Measurements from ENCODE around the gene TCF23. TPM values are rescaled to one million over a fixed set of nuclear protein-coding genes. Genes with fewer than 3 reads are reported as not detected.

The TCF23 gene
- total and polyA plus RNA-seq, 2 experiments from 2014 or later, result 0.03 to 0.07 TPM

DNA sequence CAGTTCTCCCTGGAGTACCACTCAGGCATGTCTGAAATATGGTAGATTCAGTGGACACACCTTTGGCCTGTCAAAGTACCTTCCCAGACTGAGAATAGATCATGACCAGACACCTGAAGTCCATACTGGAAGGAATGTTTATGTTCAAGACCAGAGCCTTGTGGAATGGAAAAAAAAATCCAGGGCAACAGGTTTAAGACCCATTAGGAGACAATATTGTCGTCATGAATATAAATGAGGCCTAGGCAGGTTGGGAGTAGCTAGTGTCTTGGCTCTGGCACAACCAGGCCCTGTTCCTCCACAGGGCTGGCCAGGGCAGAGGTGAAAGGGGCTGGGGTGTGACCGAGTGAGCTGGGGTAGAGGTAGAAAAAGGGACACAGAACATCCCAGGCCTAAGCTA is 49.8 kb downstream of the TCF23 start:
- peaks cover 41% of the 10 kb centered on the region for H3K36me3 Mint-ChIP-seq (ENCODE audit: low read depth)

More for the DNA sequence above, 49.8 kb downstream of the TCF23 start:
- H4K20me1 ChIP-seq (replicated peaks; ENCODE audit: insufficient read depth), result no peaks in the 10 kb centered on the region; the same call in 1 of the 2 replicates
- Mint-ChIP-seq H3K4me1 (no peaks in the 10 kb centered on the region), H3K4me3 (no peak overlapping the region), H3K27ac (no peak overlapping the region), H3K27me3 (ENCODE audit: insufficient read depth, low read depth, poor library complexity) (no peaks in the 10 kb centered on the region), H3K9me3 (no peaks in the 10 kb centered on the region)
- H3K79me2 ChIP-seq (replicated peaks; ENCODE audit: insufficient read depth), result no peaks in the 10 kb centered on the region
- H3K9me2 ChIP-seq (ENCODE audit: insufficient read depth), result no peaks in the 10 kb centered on the region
- H3K36me3 ChIP-seq (ENCODE audit: insufficient read depth), result peaks cover 12% of the 10 kb centered on the region; the same call in 1 of the 2 replicates
- ATAC-seq (no peak; the same call in 2 of the 3 replicates), DNase-seq (ENCODE audit: low spot score) (no peak)
- no peaks in the 10 kb centered on the region for H3K27me3 ChIP-seq (ENCODE audit: insufficient read depth)
- no peak overlapping the region for H2AFZ ChIP-seq
- H3F3A ChIP-seq (replicated peaks; ENCODE audit: low read depth), result no peaks in the 10 kb centered on the region
- no peak overlapping the region for H3K4me3 ChIP-seq
- TF ChIP-seq, protein P1, sequence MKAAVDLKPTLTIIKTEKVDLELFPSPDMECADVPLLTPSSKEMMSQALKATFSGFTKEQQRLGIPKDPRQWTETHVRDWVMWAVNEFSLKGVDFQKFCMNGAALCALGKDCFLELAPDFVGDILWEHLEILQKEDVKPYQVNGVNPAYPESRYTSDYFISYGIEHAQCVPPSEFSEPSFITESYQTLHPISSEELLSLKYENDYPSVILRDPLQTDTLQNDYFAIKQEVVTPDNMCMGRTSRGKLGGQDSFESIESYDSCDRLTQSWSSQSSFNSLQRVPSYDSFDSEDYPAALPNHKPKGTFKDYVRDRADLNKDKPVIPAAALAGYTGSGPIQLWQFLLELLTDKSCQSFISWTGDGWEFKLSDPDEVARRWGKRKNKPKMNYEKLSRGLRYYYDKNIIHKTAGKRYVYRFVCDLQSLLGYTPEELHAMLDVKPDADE (IDR thresholded peaks at IDR 0.05), result no peak
- TF ChIP-seq CREB1 (CRISPR knock-in tag; IDR thresholded peaks at IDR 0.05; ENCODE audit: low read depth) (no peak), EZH2phosphoT487 (IDR thresholded peaks at IDR 0.05; ENCODE audit: unreplicated experiment) (no peak), JUNB (IDR thresholded peaks at IDR 0.05; ENCODE audit: unreplicated experiment) (no peak), ZNF114 (CRISPR knock-in tag; IDR thresholded peaks at IDR 0.05) (no peak), CTCF (conservative IDR thresholded peaks at IDR 0.05; ENCODE audit: low read depth in 2 of 2) (no peak), ZNF331 (CRISPR knock-in tag; IDR thresholded peaks at IDR 0.05; ENCODE audit: low read depth) (no peak), STAT1 (IDR thresholded peaks at IDR 0.05; ENCODE audit: unreplicated experiment) (no peak), NANOG (IDR thresholded peaks at IDR 0.05; ENCODE audit: borderline replicate concordance) (no peak), POLR2AphosphoS5 (IDR thresholded peaks at IDR 0.05; ENCODE audit: low read depth) (no peak)
- TF ChIP-seq, protein P2, sequence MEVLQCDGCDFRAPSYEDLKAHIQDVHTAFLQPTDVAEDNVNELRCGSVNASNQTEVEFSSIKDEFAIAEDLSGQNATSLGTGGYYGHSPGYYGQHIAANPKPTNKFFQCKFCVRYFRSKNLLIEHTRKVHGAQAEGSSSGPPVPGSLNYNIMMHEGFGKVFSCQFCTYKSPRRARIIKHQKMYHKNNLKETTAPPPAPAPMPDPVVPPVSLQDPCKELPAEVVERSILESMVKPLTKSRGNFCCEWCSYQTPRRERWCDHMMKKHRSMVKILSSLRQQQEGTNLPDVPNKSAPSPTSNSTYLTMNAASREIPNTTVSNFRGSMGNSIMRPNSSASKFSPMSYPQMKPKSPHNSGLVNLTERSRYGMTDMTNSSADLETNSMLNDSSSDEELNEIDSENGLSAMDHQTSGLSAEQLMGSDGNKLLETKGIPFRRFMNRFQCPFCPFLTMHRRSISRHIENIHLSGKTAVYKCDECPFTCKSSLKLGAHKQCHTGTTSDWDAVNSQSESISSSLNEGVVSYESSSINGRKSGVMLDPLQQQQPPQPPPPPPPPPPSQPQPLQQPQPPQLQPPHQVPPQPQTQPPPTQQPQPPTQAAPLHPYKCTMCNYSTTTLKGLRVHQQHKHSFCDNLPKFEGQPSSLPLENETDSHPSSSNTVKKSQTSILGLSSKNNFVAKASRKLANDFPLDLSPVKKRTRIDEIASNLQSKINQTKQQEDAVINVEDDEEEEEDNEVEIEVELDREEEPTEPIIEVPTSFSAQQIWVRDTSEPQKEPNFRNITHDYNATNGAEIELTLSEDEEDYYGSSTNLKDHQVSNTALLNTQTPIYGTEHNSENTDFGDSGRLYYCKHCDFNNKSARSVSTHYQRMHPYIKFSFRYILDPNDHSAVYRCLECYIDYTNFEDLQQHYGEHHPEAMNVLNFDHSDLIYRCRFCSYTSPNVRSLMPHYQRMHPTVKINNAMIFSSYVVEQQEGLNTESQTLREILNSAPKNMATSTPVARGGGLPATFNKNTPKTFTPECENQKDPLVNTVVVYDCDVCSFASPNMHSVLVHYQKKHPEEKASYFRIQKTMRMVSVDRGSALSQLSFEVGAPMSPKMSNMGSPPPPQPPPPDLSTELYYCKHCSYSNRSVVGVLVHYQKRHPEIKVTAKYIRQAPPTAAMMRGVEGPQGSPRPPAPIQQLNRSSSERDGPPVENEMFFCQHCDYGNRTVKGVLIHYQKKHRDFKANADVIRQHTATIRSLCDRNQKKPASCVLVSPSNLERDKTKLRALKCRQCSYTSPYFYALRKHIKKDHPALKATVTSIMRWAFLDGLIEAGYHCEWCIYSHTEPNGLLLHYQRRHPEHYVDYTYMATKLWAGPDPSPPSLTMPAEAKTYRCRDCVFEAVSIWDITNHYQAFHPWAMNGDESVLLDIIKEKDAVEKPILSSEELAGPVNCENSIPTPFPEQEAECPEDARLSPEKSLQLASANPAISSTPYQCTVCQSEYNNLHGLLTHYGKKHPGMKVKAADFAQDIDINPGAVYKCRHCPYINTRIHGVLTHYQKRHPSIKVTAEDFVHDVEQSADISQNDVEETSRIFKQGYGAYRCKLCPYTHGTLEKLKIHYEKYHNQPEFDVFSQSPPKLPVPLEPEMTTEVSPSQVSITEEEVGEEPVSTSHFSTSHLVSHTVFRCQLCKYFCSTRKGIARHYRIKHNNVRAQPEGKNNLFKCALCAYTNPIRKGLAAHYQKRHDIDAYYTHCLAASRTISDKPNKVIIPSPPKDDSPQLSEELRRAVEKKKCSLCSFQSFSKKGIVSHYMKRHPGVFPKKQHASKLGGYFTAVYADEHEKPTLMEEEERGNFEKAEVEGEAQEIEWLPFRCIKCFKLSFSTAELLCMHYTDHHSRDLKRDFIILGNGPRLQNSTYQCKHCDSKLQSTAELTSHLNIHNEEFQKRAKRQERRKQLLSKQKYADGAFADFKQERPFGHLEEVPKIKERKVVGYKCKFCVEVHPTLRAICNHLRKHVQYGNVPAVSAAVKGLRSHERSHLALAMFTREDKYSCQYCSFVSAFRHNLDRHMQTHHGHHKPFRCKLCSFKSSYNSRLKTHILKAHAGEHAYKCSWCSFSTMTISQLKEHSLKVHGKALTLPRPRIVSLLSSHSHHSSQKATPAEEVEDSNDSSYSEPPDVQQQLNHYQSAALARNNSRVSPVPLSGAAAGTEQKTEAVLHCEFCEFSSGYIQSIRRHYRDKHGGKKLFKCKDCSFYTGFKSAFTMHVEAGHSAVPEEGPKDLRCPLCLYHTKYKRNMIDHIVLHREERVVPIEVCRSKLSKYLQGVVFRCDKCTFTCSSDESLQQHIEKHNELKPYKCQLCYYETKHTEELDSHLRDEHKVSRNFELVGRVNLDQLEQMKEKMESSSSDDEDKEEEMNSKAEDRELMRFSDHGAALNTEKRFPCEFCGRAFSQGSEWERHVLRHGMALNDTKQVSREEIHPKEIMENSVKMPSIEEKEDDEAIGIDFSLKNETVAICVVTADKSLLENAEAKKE (CRISPR knock-in tag; IDR thresholded peaks at IDR 0.05), result no peak
- TF ChIP-seq, protein P3, sequence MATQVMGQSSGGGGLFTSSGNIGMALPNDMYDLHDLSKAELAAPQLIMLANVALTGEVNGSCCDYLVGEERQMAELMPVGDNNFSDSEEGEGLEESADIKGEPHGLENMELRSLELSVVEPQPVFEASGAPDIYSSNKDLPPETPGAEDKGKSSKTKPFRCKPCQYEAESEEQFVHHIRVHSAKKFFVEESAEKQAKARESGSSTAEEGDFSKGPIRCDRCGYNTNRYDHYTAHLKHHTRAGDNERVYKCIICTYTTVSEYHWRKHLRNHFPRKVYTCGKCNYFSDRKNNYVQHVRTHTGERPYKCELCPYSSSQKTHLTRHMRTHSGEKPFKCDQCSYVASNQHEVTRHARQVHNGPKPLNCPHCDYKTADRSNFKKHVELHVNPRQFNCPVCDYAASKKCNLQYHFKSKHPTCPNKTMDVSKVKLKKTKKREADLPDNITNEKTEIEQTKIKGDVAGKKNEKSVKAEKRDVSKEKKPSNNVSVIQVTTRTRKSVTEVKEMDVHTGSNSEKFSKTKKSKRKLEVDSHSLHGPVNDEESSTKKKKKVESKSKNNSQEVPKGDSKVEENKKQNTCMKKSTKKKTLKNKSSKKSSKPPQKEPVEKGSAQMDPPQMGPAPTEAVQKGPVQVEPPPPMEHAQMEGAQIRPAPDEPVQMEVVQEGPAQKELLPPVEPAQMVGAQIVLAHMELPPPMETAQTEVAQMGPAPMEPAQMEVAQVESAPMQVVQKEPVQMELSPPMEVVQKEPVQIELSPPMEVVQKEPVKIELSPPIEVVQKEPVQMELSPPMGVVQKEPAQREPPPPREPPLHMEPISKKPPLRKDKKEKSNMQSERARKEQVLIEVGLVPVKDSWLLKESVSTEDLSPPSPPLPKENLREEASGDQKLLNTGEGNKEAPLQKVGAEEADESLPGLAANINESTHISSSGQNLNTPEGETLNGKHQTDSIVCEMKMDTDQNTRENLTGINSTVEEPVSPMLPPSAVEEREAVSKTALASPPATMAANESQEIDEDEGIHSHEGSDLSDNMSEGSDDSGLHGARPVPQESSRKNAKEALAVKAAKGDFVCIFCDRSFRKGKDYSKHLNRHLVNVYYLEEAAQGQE (IDR thresholded peaks at IDR 0.05; ENCODE audit: unreplicated experiment), result no peak
- H3K4me2 ChIP-seq, result no peak overlapping the region
- no peak overlapping the region for H3K27ac ChIP-seq (ENCODE audit: low read depth)
- H3K4me1 ChIP-seq (ENCODE audit: insufficient read depth), result no peaks in the 10 kb centered on the region
